HG03520 (cell line): ENCODE results near the gene MAPKAP1.

Experiments
- ATAC-seq: cut with Tn5 transposase; IDR thresholded peaks from one replicate; pipeline ENCODE4 v1.9.1; 2021; ENCODE audit warnings: mild to moderate bottlenecking, moderate library complexity; ENCODE audit not compliant: unreplicated experiment

MAPKAP1 gene

GRCh38 chr9:125492719-125493118 is 214.3 kb downstream of the MAPKAP1 start:
- no peak for ATAC-seq

DNA sequence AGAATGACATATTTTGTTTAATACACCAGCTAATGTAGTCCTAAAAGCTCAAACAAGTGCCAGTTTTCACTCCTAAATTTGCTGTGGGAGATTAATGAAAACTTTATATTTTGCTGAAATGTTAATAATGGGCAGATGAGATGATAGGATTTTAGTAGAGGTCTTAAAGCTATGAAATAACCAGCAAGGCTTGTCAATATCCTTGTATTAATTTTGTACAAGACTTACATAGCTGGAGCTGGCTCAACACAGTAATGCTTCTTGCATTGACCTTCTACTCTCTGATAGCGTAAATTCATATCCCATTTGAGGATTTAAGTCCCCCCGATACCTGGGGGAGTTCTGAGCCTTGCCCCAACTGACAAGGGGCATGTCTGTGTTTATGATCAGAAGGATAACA is 219.2 kb downstream of the MAPKAP1 start:
- no peak for ATAC-seq

DNA sequence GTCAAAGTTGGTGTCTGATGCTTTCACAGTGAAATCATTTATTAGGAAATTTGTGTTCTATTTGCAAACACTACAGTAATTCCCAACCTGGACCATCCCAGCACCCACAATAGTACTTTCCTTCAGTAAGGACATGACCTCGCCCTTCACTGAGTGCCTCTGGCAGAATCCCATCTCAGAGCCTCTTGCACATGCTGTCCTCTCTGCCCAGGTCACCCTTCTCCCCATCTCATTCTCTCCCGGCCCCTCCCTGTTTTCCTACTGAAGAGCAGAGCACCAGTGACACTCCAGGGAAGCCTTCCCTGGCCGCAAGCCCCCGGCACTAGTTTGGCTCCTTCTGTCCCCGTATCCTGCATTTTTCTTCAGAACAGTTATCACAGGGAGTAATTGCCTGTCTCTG is 220.4 kb downstream of the MAPKAP1 start:
- no peak for ATAC-seq

DNA sequence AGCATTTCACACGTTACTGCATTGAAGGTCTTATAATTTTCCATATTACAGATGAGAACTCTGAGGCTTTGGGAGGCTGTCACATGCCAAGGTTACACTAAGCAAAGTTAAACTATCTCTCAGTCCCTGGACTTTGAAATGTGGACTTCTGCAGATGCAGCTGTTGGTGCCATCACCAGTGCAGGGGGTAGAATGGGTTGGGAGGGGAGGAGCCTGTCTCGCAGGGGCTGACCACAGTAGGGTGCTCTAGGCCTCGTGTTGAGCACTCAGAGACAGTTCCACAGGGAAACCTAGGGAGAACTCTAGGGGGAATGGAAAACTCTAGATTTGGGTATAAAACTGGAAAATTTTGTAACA is 220.9 kb downstream of the MAPKAP1 start:
- no peak for ATAC-seq

GRCh38 chr9:125485471-125486151 is 221.4 kb downstream of the MAPKAP1 start:
- ATAC-seq: no peak

DNA sequence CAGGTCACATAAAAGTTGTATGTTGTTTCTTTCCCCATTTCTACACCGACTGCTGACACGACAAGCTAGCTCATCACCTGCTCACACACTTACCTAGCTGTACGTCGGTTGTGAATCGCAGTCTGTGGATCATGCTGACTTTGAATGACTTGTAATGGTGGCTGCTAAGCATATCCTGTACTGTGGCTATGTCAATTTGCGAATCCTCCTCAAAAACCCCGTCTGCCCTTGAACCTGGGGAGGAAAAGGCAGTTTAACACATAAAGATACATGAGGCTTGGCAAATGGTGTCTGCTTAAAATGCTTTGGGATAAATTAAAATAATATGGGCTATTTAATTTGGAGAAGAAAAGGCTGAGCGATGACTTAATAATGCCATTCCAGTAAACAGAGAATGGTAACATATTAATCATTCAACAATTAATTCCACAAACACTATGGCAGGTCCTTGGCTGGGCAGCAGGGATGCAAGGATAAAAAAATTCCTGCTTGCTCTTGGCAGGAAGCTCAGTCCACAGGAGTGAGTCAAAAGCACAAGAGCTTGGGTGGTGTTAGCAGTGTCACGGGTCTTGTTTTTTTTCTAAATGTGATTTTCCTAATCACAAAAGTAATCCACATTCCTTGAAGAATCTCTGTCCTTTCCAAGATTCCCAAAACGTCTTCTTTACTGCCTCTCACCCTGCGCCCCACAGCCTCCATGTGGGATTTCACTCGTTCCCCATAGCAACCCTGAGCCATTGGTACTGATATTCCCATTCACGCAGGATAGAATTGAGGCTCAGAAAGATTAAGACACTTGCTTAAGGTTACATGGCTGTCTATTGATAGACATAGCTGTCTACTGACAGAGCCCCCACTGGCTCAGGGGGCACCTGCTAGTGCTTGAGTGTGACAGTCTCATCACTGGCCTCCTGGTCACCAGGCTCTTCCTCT is 222.4 kb downstream of the MAPKAP1 start:
- no peak for ATAC-seq

GRCh38 chr9:125483697-125484096 is 223.3 kb downstream of the MAPKAP1 start:
- no peak for ATAC-seq

- ATAC-seq: no peak
These were observed 227.0 kb downstream of the MAPKAP1 start for GRCh38 chr9:125479846-125480615.

DNA sequence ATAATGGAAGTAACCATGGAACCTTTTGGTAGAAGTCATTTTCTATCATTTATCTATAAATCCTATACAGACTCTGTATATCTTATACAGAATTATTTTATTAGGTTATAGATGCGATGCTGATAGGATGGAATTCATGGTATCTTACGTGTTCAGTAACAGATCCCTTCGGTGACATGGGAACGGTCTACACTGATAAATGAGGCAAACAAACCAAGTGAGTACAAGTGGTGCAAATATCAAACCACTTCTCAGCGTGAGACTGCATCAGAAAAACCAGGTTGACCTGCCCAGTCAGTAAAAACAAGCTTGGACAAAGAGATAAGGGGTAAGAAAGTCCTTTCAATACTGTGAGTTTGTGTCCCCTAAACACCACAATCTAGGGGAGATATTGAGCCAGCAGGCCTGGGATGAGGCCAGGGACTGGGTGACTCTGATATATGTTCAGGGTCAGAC is 229.9 kb downstream of the MAPKAP1 start:
- no peak for ATAC-seq

DNA sequence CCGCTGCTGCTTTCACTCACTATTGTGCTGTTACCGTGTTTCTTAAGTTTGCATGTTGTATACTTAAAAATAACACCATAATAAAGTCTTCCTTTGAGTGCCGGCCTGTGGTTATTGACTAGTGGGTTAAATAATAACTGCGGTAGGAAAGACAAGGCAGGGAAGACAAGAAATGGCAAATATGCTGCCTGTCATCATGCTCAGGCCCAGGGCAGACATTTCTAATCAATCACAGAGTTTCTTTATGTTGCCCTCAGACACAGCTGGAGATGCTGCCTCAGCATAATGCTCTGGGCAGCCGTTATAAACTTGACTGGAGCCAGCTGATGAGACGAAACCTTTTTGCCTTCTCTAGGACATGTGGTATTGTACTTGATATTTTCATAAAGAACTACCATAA is 230.4 kb downstream of the MAPKAP1 start:
- no peak for ATAC-seq

DNA sequence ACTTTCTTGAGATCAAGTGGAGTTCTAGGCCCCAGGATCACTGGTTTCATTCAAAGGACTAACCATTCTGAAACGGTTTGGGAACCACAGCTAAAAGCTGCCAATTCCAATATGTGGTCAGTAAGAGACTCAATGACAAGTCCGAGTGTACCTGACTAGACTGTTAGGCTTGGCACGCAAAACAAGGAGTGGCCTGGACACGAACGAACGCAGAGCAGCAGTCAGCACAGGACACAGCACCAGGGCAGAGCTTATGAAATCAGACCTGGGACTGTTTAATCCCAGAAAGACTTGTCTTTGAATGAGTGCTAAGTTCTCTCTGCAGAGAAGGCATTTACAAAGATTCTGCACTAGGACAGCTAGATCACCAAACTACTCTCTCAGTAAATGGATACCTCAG is 231.6 kb downstream of the MAPKAP1 start:
- ATAC-seq: no peak

- ATAC-seq: no peak
These were observed 233.9 kb downstream of the MAPKAP1 start for GRCh38 chr9:125472926-125473701.

DNA sequence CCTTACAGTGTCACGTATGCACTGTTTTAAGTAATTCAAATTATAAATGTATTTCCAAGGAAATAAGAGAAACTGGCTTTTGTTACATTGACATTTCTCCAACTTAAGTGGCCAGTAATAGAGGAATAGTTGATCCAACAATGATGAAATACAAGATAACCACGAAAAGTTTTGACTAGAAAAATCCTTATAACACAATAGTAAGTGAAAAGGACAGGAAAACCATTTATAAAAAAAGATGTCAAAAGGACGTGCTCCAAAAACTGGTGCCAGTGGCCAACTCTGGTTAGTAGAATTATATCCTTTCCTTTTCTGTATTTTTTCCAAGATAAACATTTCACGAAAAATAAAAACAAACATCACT is 234.5 kb downstream of the MAPKAP1 start:
- ATAC-seq: no peak

DNA sequence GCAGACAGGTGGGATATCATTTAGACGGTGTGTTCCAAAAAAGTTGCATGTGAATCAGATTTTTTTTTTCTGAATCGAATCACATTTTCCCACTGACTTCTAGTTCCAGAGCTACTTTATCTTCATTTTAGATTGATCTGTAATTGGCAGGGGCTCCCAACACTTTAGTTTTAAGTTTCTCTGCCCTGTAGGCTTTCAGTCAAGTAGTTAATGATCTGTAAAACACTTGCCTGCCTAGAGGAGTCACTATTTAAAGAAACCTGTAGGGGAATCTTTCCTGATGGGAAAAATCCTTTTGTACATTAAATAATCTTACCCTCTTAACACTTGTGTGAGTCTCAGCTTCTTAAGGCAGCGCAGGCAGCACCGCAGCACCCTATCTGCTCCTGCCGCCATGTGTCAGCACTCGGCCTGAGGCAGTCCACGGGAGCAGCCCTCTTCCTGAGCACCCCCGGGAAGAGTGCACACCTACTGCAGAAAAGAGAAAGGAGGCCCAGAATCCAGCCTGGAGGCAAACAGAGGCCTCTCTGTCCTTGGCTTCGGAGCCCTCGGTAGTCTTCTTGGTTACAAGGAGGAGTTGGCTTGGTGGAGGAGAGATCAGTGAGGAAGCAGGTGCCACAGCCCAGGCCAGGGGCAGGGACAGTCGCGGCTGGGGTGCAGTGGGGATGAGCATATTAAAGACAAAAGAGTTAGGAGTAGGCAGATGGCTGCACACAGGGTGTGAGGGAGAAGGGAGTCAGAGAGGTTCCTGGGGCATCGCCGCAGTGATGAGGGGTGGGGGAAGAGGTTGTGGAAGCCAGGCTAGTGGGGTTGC is 236.0 kb downstream of the MAPKAP1 start:
- ATAC-seq: no peak

- ATAC-seq: no peak
These were observed 236.8 kb downstream of the MAPKAP1 start for GRCh38 chr9:125470189-125470588.

- no peak for ATAC-seq
These were observed 238.4 kb downstream of the MAPKAP1 start for GRCh38 chr9:125468646-125469045.

- no peak for ATAC-seq
These were observed 239.8 kb downstream of the MAPKAP1 start for GRCh38 chr9:125467116-125467740.

GRCh38 chr9:125466411-125466810 is 240.6 kb downstream of the MAPKAP1 start:
- ATAC-seq: no peak

DNA sequence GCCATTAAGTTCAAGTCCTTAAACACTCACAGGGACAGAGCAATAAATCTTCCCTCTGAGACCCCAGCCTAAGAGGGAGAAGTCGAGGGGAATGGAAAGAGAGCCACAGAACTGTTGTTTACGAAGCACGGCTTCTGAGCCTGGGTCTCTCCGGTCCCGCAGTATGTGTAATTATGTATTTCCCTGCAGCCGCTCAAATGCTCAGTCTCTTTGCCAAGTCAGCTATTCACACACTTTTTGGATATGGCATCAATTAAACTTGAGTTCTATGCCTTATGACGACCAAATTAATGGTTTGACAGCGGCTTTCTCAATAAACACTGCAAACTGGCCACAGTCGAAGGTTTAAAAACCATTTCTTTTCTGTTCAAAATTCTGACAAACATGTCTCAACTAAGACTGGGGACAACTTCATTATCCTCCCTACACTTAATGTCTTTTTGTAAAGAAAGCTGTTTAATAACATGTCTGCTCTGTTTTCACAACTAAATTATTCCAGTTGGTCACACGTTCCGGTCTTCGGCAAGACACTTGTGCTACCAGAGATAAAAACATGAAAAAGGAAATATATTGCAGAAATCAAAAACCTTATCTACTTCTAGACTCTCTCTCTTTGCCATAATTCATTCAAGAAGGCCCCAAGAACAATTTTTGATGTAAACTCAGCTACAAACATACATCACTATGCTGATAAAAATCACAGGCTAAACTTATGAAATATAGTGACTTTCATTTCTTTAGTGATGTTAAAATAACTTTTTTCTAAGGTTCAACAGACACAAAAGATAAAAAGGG is 242.2 kb downstream of the MAPKAP1 start:
- no peak for ATAC-seq
